ENCODE data around the gene RNASEH1. TPM values are rescaled to one million over a fixed set of nuclear protein-coding genes. Genes with fewer than 3 reads are reported as not detected.
"Not testable (repeated sequence)": the region's sequence is repeated elsewhere in the genome, so short reads cannot be mapped to it uniquely, and the experiment has no call there.

The RNASEH1 gene
- total RNA-seq, 2 donors from 2014 or later = 15.0 to 26.2 TPM

GRCh38 chr2:3516831-3517230 is 41.3 kb downstream of the RNASEH1 start:
- Histone ChIP-seq H3K27me3 (replicated peaks; ENCODE audit: insufficient read depth) (no peaks in the 10 kb centered on the region), H3K9me3 (no peaks in the 10 kb centered on the region), H3K4me3 (no peak overlapping the region), H3K4me1 (ENCODE audit: control insufficient read depth in 1 of 2, low read depth in 2 of 2) (peaks cover 20 to 32% of the 10 kb centered on the region in 2 donors), H3K27ac (no peak overlapping the region), H3K36me3 (peaks cover 26% of the 10 kb centered on the region)
- no peak for TF ChIP-seq CTCF (IDR thresholded peaks at IDR 0.05)
- ATAC-seq (ENCODE audit: insufficient number of reproducible peaks, low FRiP score, low read depth) (no peak), DNase-seq (ENCODE audit: low spot score) (no peak)

GRCh38 chr2:3515438-3515837 is 42.7 kb downstream of the RNASEH1 start:
- DNase-seq (ENCODE audit: low spot score); ATAC-seq (ENCODE audit: insufficient number of reproducible peaks, low FRiP score, low read depth); H3K9me3 ChIP-seq; H3K27ac ChIP-seq; H3K4me3 ChIP-seq; H3K27me3 ChIP-seq (replicated peaks; ENCODE audit: insufficient read depth): not testable (repeated sequence)
- peaks cover 38% of the 10 kb centered on the region for H3K36me3 ChIP-seq
- H3K4me1 ChIP-seq (ENCODE audit: control insufficient read depth in 1 of 2, low read depth in 2 of 2) = peaks cover 17 to 18% of the 10 kb centered on the region in 2 donors

- no peaks in the 10 kb centered on the region for H3K9me3 ChIP-seq
- no peak for TF ChIP-seq CTCF (IDR thresholded peaks at IDR 0.05)
- no peak overlapping the region for H3K27ac ChIP-seq
- ATAC-seq (ENCODE audit: insufficient number of reproducible peaks, low FRiP score, low read depth) (no peak), DNase-seq (ENCODE audit: low spot score) (no peak)
- H3K4me3 ChIP-seq = no peak overlapping the region
- H3K27me3 ChIP-seq (replicated peaks; ENCODE audit: insufficient read depth) = no peaks in the 10 kb centered on the region
- H3K36me3 ChIP-seq = peaks cover 38% of the 10 kb centered on the region
- H3K4me1 ChIP-seq (ENCODE audit: control insufficient read depth in 1 of 2, low read depth in 2 of 2) = peaks cover 9% of the 10 kb centered on the region in 2 donors
Measured at GRCh38 chr2:3513026-3513810, 44.9 kb downstream of the RNASEH1 start.

GRCh38 chr2:3512086-3512485 is 46.0 kb downstream of the RNASEH1 start:
- DNase-seq (ENCODE audit: low spot score) = no peak
- H3K4me3 ChIP-seq = no peak overlapping the region
- H3K27me3 ChIP-seq (replicated peaks; ENCODE audit: insufficient read depth) = no peaks in the 10 kb centered on the region
- ATAC-seq (ENCODE audit: insufficient number of reproducible peaks, low FRiP score, low read depth) = no peak
- no peaks in the 10 kb centered on the region for H3K9me3 ChIP-seq
- no peaks in the 10 kb centered on the region for H3K4me1 ChIP-seq (ENCODE audit: control insufficient read depth in 1 of 2, low read depth in 2 of 2)
- H3K36me3 ChIP-seq = peaks cover 39% of the 10 kb centered on the region
- no peak for TF ChIP-seq CTCF (IDR thresholded peaks at IDR 0.05)
- no peak overlapping the region for H3K27ac ChIP-seq

- DNase-seq (ENCODE audit: low spot score) (no peak), ATAC-seq (ENCODE audit: insufficient number of reproducible peaks, low FRiP score, low read depth) (no peak)
- TF ChIP-seq CTCF (IDR thresholded peaks at IDR 0.05) = no peak
Measured at GRCh38 chr2:3505771-3506170, 52.4 kb downstream of the RNASEH1 start.

More at GRCh38 chr2:3505771-3506170, 52.4 kb downstream of the RNASEH1 start:
- no peaks in the 10 kb centered on the region for H3K9me3 ChIP-seq
- H3K27ac ChIP-seq = no peak overlapping the region
- H3K27me3 ChIP-seq (replicated peaks; ENCODE audit: insufficient read depth) = no peaks in the 10 kb centered on the region
- H3K4me3 ChIP-seq = no peak overlapping the region
- no peaks in the 10 kb centered on the region for H3K4me1 ChIP-seq (ENCODE audit: control insufficient read depth in 1 of 2, low read depth in 2 of 2)
- peaks cover 20% of the 10 kb centered on the region for H3K36me3 ChIP-seq

All from thoracic aorta (tissue), 2 donors.